ENCODE results near the gene ZSWIM6.

Gene ZSWIM6

DNA sequence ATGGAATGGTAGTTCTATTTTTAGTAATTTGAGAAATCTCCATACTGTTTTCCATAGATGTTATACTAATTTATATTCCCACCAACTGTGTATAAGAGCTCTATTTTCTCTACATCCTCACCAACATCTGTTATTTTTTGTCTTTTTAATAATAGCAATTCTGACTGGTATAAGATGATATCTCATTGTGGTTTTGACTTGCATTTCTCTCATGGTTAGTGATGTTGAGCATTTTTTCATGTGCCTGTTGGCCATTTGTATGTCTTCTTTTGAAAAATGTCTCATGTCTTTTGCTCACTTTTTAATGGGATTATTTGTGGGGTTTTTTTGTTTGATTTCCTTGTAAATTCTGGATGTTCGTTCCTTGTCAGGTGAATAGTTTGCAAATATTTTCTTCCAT, 154.4 kb downstream of the ZSWIM6 start:
- DNase-seq: no peak
- Histone ChIP-seq H3K27ac (ENCODE audit: insufficient read depth in 1 of 2, low read depth in 1 of 2, low read length in 2 of 2, poor library complexity in 1 of 2, severe bottlenecking in 2 of 2) (no peak overlapping the region), H3K9me3 (ENCODE audit: control extremely low read depth in 1 of 5, control insufficient read depth in 4 of 5, insufficient read depth in 2 of 5, low read depth in 1 of 5, low read length in 4 of 5) (peaks cover 0 to 18% (median 0%) of the 10 kb centered on the region in 5 experiments), H3K36me3 (ENCODE audit: control insufficient read depth in 4 of 4, insufficient read depth in 4 of 4, low read length in 3 of 4) (peaks cover 0 to 15% (median 5%) of the 10 kb centered on the region in 4 experiments), H3K4me1 (ENCODE audit: control extremely low read depth in 1 of 4, control insufficient read depth in 4 of 4, insufficient read depth in 4 of 4, low read length in 3 of 4) (no peaks in the 10 kb centered on the region), H3K27me3 (replicated peaks in 2 of 5; ENCODE audit: control insufficient read depth in 4 of 5, insufficient read depth in 5 of 5, low read length in 4 of 5) (no peaks in the 10 kb centered on the region), H3K4me3 (ENCODE audit: control insufficient read depth in 1 of 7, extremely low read depth in 1 of 7, insufficient read depth in 4 of 7, low read depth in 2 of 7, low read length in 6 of 7) (no peak overlapping the region)
- POLR2A ChIA-PET: no interaction called here
- CTCF ChIA-PET: no interaction called here
- WGBS (ENCODE audit: insufficient coverage): 100% methylated on average over 1 of the region's 1 CpG

DNA sequence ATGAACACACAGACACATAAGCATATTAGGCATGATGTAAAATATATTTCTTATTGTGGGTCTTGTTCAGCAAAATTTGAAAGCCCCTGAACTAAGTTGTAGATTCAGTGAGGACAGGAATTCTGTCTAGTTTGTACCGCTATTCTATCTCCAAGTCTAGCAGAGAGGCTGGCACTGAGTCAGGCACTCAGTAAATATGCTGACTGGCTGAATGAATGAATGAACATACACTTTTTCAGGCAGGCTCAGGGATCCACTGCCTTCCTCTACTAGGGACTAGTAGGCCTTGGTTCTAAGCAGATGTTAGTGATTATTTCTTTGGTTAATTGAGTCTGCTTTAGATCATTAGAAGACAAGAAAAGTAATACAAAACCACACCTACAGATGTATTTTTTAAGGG, 157.5 kb downstream of the ZSWIM6 start:
- Histone ChIP-seq H3K36me3 (ENCODE audit: control insufficient read depth in 4 of 4, insufficient read depth in 4 of 4, low read length in 3 of 4) (peaks cover 0 to 18% (median 5%) of the 10 kb centered on the region in 4 experiments), H3K4me3 (ENCODE audit: control insufficient read depth in 1 of 7, extremely low read depth in 1 of 7, insufficient read depth in 4 of 7, low read depth in 2 of 7, low read length in 6 of 7) (no peak overlapping the region), H3K27me3 (replicated peaks in 2 of 5; ENCODE audit: control insufficient read depth in 4 of 5, insufficient read depth in 5 of 5, low read length in 4 of 5) (no peaks in the 10 kb centered on the region), H3K27ac (ENCODE audit: insufficient read depth in 1 of 2, low read depth in 1 of 2, low read length in 2 of 2, poor library complexity in 1 of 2, severe bottlenecking in 2 of 2) (no peak overlapping the region), H3K4me1 (ENCODE audit: control extremely low read depth in 1 of 4, control insufficient read depth in 4 of 4, insufficient read depth in 4 of 4, low read length in 3 of 4) (no peaks in the 10 kb centered on the region), H3K9me3 (ENCODE audit: control extremely low read depth in 1 of 5, control insufficient read depth in 4 of 5, insufficient read depth in 2 of 5, low read depth in 1 of 5, low read length in 4 of 5) (peaks cover 0 to 18% (median 0%) of the 10 kb centered on the region in 5 experiments)
- WGBS (ENCODE audit: insufficient coverage): 100% methylated on average over 1 of the region's 1 CpG
- ChIA-PET CTCF (no interaction called here), POLR2A (no interaction called here)
- DNase-seq: no peak

DNA sequence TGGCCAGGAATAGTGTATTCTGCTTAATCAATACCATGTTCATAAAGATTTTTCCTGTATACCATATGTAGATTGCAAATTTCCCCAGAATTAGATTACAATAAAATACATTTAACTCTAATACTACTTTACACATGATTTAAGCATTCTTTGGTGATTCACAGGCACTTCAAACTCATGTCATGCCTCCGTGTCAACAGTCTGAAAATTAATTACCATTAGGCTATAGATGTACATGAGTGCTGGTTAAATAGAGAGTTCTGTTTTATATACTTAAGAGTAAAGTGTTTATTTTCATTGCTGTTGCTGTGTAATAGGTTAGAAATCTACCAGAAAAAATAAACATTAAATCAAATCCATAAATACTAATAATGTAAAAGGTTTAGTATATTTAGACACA, 159.8 kb downstream of the ZSWIM6 start:
- DNase-seq: no peak
- Histone ChIP-seq H3K4me1 (ENCODE audit: control extremely low read depth in 1 of 4, control insufficient read depth in 4 of 4, insufficient read depth in 4 of 4, low read length in 3 of 4) (no peaks in the 10 kb centered on the region), H3K9me3 (ENCODE audit: control extremely low read depth in 1 of 5, control insufficient read depth in 4 of 5, insufficient read depth in 2 of 5, low read depth in 1 of 5, low read length in 4 of 5) (peaks cover 0 to 5% (median 0%) of the 10 kb centered on the region in 5 experiments), H3K27ac (ENCODE audit: insufficient read depth in 1 of 2, low read depth in 1 of 2, low read length in 2 of 2, poor library complexity in 1 of 2, severe bottlenecking in 2 of 2) (no peak overlapping the region), H3K27me3 (replicated peaks in 2 of 5; ENCODE audit: control insufficient read depth in 4 of 5, insufficient read depth in 5 of 5, low read length in 4 of 5) (no peaks in the 10 kb centered on the region), H3K36me3 (ENCODE audit: control insufficient read depth in 4 of 4, insufficient read depth in 4 of 4, low read length in 3 of 4) (peaks cover 0 to 14% (median 0%) of the 10 kb centered on the region in 4 experiments), H3K4me3 (ENCODE audit: control insufficient read depth in 1 of 7, extremely low read depth in 1 of 7, insufficient read depth in 4 of 7, low read depth in 2 of 7, low read length in 6 of 7) (no peak overlapping the region)
- CTCF ChIA-PET: interaction anchor here (0.6 kb wide), 2 partner anchors 133 to 632 kb away, joined by 3 read pairs; no protein-coding TSS in a partner anchor
- POLR2A ChIA-PET: no interaction called here
- no CpG with 5 or more reads among the region's 1 CpG for WGBS (ENCODE audit: insufficient coverage)

DNA sequence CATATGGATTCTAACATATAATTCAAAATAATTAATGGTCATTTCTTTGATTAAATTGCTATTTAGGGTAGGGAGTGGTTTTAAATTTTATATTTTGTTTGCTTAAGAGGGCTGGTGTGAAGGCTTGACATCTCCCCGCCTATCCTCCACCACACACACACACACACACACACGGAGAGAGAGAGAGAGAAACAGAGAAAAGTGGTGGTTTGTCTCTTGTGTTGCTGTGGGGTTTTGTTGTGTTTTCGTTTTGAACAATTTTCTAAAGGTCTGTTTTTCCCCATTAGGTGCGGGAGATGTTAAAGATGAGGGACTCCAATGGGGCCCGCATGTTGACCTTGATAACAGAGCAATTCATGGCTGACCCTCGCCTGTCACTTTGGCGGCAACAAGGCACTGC, 161.9 kb downstream of the ZSWIM6 start:
- peaks cover 0 to 14% (median 0%) of the 10 kb centered on the region in 4 experiments for H3K36me3 ChIP-seq (ENCODE audit: control insufficient read depth in 4 of 4, insufficient read depth in 4 of 4, low read length in 3 of 4)
- H3K27ac ChIP-seq (ENCODE audit: insufficient read depth in 1 of 2, low read depth in 1 of 2, low read length in 2 of 2, poor library complexity in 1 of 2, severe bottlenecking in 2 of 2): no peak overlapping the region
- no peaks in the 10 kb centered on the region for H3K27me3 ChIP-seq (replicated peaks in 2 of 5; ENCODE audit: control insufficient read depth in 4 of 5, insufficient read depth in 5 of 5, low read length in 4 of 5)
- no peaks in the 10 kb centered on the region for H3K4me1 ChIP-seq (ENCODE audit: control extremely low read depth in 1 of 4, control insufficient read depth in 4 of 4, insufficient read depth in 4 of 4, low read length in 3 of 4)
- no peaks in the 10 kb centered on the region for H3K9me3 ChIP-seq (ENCODE audit: control extremely low read depth in 1 of 5, control insufficient read depth in 4 of 5, insufficient read depth in 2 of 5, low read depth in 1 of 5, low read length in 4 of 5)
- no peak overlapping the region for H3K4me3 ChIP-seq (ENCODE audit: control insufficient read depth in 1 of 7, extremely low read depth in 1 of 7, insufficient read depth in 4 of 7, low read depth in 2 of 7, low read length in 6 of 7)
- ChIA-PET POLR2A (no interaction called here), CTCF (no interaction called here)
- DNase-seq: no peak
- 92% methylated on average over 5 of the region's 7 CpGs for WGBS (ENCODE audit: insufficient coverage)

DNA sequence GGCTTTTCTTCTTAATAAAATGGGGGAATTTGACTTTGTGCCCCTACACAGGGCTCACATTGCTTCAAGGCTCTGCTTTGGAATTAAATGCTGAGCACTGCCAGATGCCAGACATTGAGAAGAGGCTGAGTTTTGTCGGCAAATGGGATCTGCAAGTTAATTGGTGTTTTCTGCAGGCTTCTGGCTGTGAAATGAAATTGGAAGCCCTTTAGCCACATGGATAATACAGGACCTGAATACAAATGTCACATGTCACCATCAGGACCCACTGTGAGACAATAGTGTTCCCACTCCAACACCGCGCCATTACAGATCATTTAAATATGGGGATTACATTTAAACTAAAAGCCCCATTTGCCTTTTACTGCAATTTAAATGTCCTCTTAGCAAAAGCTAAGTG, 164.4 kb downstream of the ZSWIM6 start:
- WGBS (ENCODE audit: insufficient coverage): 100% methylated on average over 1 of the region's 3 CpGs
- POLR2A ChIA-PET: no interaction called here
- Histone ChIP-seq H3K36me3 (ENCODE audit: control insufficient read depth in 4 of 4, insufficient read depth in 4 of 4, low read length in 3 of 4) (peaks cover 0 to 14% (median 0%) of the 10 kb centered on the region in 4 experiments), H3K4me3 (ENCODE audit: control insufficient read depth in 1 of 7, extremely low read depth in 1 of 7, insufficient read depth in 4 of 7, low read depth in 2 of 7, low read length in 6 of 7) (no peak overlapping the region), H3K27ac (ENCODE audit: insufficient read depth in 1 of 2, low read depth in 1 of 2, low read length in 2 of 2, poor library complexity in 1 of 2, severe bottlenecking in 2 of 2) (no peak overlapping the region), H3K4me1 (ENCODE audit: control extremely low read depth in 1 of 4, control insufficient read depth in 4 of 4, insufficient read depth in 4 of 4, low read length in 3 of 4) (no peaks in the 10 kb centered on the region), H3K9me3 (ENCODE audit: control extremely low read depth in 1 of 5, control insufficient read depth in 4 of 5, insufficient read depth in 2 of 5, low read depth in 1 of 5, low read length in 4 of 5) (no peaks in the 10 kb centered on the region), H3K27me3 (replicated peaks in 2 of 5; ENCODE audit: control insufficient read depth in 4 of 5, insufficient read depth in 5 of 5, low read length in 4 of 5) (no peaks in the 10 kb centered on the region)
- no peak for DNase-seq
- CTCF ChIA-PET: interaction anchor here (0.8 kb wide), 1 partner anchor 45 kb away, joined by 3 read pairs; no protein-coding TSS in a partner anchor

DNA sequence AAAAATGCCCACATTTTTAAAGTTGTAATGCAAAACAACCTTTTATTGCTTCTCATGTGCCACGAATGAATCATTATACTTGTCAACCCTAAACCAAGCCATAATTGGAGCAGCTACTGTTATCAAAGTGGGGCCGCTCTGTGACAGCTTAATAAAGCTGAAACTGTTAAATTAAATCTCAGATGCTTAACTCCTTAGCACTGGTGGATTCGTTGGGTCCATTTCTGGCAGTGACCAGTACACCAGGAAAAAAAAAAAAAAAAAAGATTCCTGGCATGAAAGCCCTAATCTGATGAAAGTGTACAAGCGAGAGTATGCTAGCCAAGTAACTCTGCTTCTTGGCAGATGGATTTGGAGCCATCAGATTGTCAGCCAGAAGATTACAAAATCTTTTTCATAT, 164.8 kb downstream of the ZSWIM6 start:
- Histone ChIP-seq H3K4me1 (ENCODE audit: control extremely low read depth in 1 of 4, control insufficient read depth in 4 of 4, insufficient read depth in 4 of 4, low read length in 3 of 4) (no peaks in the 10 kb centered on the region), H3K27ac (ENCODE audit: insufficient read depth in 1 of 2, low read depth in 1 of 2, low read length in 2 of 2, poor library complexity in 1 of 2, severe bottlenecking in 2 of 2) (no peak overlapping the region), H3K36me3 (ENCODE audit: control insufficient read depth in 4 of 4, insufficient read depth in 4 of 4, low read length in 3 of 4) (peaks cover 0 to 14% (median 0%) of the 10 kb centered on the region in 4 experiments), H3K9me3 (ENCODE audit: control extremely low read depth in 1 of 5, control insufficient read depth in 4 of 5, insufficient read depth in 2 of 5, low read depth in 1 of 5, low read length in 4 of 5) (no peaks in the 10 kb centered on the region), H3K4me3 (ENCODE audit: control insufficient read depth in 1 of 7, extremely low read depth in 1 of 7, insufficient read depth in 4 of 7, low read depth in 2 of 7, low read length in 6 of 7) (no peak overlapping the region), H3K27me3 (replicated peaks in 2 of 5; ENCODE audit: control insufficient read depth in 4 of 5, insufficient read depth in 5 of 5, low read length in 4 of 5) (no peaks in the 10 kb centered on the region)
- ChIA-PET CTCF (interaction anchor here (0.8 kb wide), 1 partner anchor 45 kb away, joined by 3 read pairs; no protein-coding TSS in a partner anchor), POLR2A (no interaction called here)
- WGBS (ENCODE audit: insufficient coverage): 100% methylated on average over 3 of the region's 4 CpGs
- no peak for DNase-seq

DNA sequence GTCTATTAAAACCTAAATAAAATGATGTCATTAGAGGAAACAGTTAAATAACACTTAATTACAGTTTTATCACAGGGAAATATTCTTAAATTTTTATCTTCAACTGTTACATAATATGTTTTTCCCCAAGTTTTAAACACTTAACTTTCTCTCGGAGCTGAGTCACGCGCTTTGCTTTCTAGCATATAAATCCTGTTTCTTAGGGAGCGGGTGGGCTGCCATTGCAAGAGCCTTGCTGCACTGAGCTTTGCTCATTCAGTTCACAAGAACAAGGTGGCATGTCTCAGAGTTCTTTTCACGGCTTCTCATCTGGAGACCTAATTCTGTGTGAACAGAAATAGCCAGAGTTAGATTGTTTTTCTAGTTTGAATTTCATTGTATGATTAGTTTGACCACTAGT, 166.1 kb downstream of the ZSWIM6 start:
- WGBS (ENCODE audit: insufficient coverage): 100% methylated on average over 4 of the region's 5 CpGs
- H3K4me3 ChIP-seq (ENCODE audit: control insufficient read depth in 1 of 7, extremely low read depth in 1 of 7, insufficient read depth in 4 of 7, low read depth in 2 of 7, low read length in 6 of 7): no peak overlapping the region
- H3K27me3 ChIP-seq (replicated peaks in 2 of 5; ENCODE audit: control insufficient read depth in 4 of 5, insufficient read depth in 5 of 5, low read length in 4 of 5): no peaks in the 10 kb centered on the region
- POLR2A ChIA-PET: no interaction called here
- H3K27ac ChIP-seq (ENCODE audit: insufficient read depth in 1 of 2, low read depth in 1 of 2, low read length in 2 of 2, poor library complexity in 1 of 2, severe bottlenecking in 2 of 2): no peak overlapping the region
- no peaks in the 10 kb centered on the region for H3K9me3 ChIP-seq (ENCODE audit: control extremely low read depth in 1 of 5, control insufficient read depth in 4 of 5, insufficient read depth in 2 of 5, low read depth in 1 of 5, low read length in 4 of 5)
- no peak for DNase-seq
- CTCF ChIA-PET: no interaction called here
- peaks cover 0 to 14% (median 0%) of the 10 kb centered on the region in 4 experiments for H3K36me3 ChIP-seq (ENCODE audit: control insufficient read depth in 4 of 4, insufficient read depth in 4 of 4, low read length in 3 of 4)
- H3K4me1 ChIP-seq (ENCODE audit: control extremely low read depth in 1 of 4, control insufficient read depth in 4 of 4, insufficient read depth in 4 of 4, low read length in 3 of 4): no peaks in the 10 kb centered on the region

Data from common myeloid progenitor, CD34-positive (primary cell).